Rectal smooth muscle tissue (tissue), 1 donor: Measurements from ENCODE around the gene PCNX2.

Experiments
- H3K27ac ChIP-seq: one replicate; pipeline ENCODE4 v1.7.0; 2013; ENCODE audit warnings: low read depth, low read length, inconsistent platforms
- H3K27me3 ChIP-seq: one replicate; pipeline ENCODE4 v1.7.0; 2013; ENCODE audit warnings: low read length; ENCODE audit not compliant: control insufficient read depth, insufficient read depth
- H3K36me3 ChIP-seq: one replicate; pipeline ENCODE4 v1.7.0; 2013; ENCODE audit warnings: low read length; ENCODE audit not compliant: control insufficient read depth, insufficient read depth
- H3K4me1 ChIP-seq: one replicate; pipeline ENCODE4 v1.7.0; 2013; ENCODE audit warnings: low read length; ENCODE audit not compliant: control insufficient read depth, insufficient read depth
- H3K4me3 ChIP-seq: one replicate; pipeline ENCODE4 v1.7.0; 2013; ENCODE audit warnings: low read length
- H3K9ac ChIP-seq: one replicate; pipeline ENCODE4 v1.7.0; 2013; ENCODE audit warnings: low read length

Gene PCNX2

GRCh38 chr1:233304489-233305102 is 9.1 kb upstream of the PCNX2 start:
- H3K9ac ChIP-seq, result no peak overlapping the region
- H3K27ac ChIP-seq, result no peak overlapping the region
- peaks cover 2% of the 10 kb centered on the region for H3K27me3 ChIP-seq
- no peak overlapping the region for H3K4me3 ChIP-seq
- H3K4me1 ChIP-seq, result no peaks in the 10 kb centered on the region
- no peaks in the 10 kb centered on the region for H3K36me3 ChIP-seq

- H3K27ac ChIP-seq, result no peak overlapping the region
- no peaks in the 10 kb centered on the region for H3K4me1 ChIP-seq
- no peak overlapping the region for H3K4me3 ChIP-seq
- H3K9ac ChIP-seq, result no peak overlapping the region
- H3K27me3 ChIP-seq, result no peaks in the 10 kb centered on the region
- H3K36me3 ChIP-seq, result no peaks in the 10 kb centered on the region
Measured at GRCh38 chr1:233300326-233300725, 4.8 kb upstream of the PCNX2 start.

GRCh38 chr1:233299450-233299849 is 3.9 kb upstream of the PCNX2 start:
- H3K4me3 ChIP-seq, result no peak overlapping the region
- H3K27ac ChIP-seq, result no peak overlapping the region
- H3K36me3 ChIP-seq, result no peaks in the 10 kb centered on the region
- no peaks in the 10 kb centered on the region for H3K4me1 ChIP-seq
- H3K9ac ChIP-seq, result no peak overlapping the region
- H3K27me3 ChIP-seq, result no peaks in the 10 kb centered on the region

DNA sequence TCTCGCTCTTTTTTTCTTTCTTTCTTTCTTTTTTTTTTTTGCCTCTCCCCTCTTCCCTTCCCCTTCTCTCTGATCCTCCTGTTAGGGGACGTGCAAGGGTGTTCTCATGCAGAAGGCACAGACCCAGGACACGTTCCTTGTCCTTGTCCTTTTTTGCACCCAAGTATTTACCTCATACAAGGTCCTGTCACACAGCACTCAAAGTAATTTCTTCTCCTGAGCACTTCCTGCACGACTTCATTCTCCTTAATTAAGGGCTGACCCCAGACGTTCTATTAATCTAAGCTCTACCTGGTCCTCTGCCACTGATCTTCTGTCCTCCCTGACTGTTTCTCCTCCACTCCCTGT is 424 bp upstream of the PCNX2 start:
- H3K27ac ChIP-seq, result no peak overlapping the region
- H3K9ac ChIP-seq, result no peak overlapping the region
- no peaks in the 10 kb centered on the region for H3K36me3 ChIP-seq
- H3K4me3 ChIP-seq, result peak overlapping the region; percentile 76
- no peaks in the 10 kb centered on the region for H3K4me1 ChIP-seq
- H3K27me3 ChIP-seq, result no peaks in the 10 kb centered on the region

GRCh38 chr1:233294913-233295236 is 650 bp downstream of the PCNX2 start:
- Histone ChIP-seq H3K4me3 (peak overlapping the region; percentile 76), H3K36me3 (no peaks in the 10 kb centered on the region), H3K9ac (no peak overlapping the region), H3K27ac (no peak overlapping the region), H3K27me3 (no peaks in the 10 kb centered on the region), H3K4me1 (no peaks in the 10 kb centered on the region)

GRCh38 chr1:233293556-233294446 is 1.7 kb downstream of the PCNX2 start:
- no peak overlapping the region for H3K9ac ChIP-seq
- no peaks in the 10 kb centered on the region for H3K27me3 ChIP-seq
- H3K4me1 ChIP-seq, result no peaks in the 10 kb centered on the region
- no peak overlapping the region for H3K27ac ChIP-seq
- no peaks in the 10 kb centered on the region for H3K36me3 ChIP-seq
- H3K4me3 ChIP-seq, result no peak overlapping the region

- H3K36me3 ChIP-seq, result no peaks in the 10 kb centered on the region
- no peak overlapping the region for H3K27ac ChIP-seq
- H3K4me1 ChIP-seq, result no peaks in the 10 kb centered on the region
- H3K4me3 ChIP-seq, result no peak overlapping the region
- no peak overlapping the region for H3K9ac ChIP-seq
- no peaks in the 10 kb centered on the region for H3K27me3 ChIP-seq
Measured at GRCh38 chr1:233290396-233291034, 5.0 kb downstream of the PCNX2 start.

DNA sequence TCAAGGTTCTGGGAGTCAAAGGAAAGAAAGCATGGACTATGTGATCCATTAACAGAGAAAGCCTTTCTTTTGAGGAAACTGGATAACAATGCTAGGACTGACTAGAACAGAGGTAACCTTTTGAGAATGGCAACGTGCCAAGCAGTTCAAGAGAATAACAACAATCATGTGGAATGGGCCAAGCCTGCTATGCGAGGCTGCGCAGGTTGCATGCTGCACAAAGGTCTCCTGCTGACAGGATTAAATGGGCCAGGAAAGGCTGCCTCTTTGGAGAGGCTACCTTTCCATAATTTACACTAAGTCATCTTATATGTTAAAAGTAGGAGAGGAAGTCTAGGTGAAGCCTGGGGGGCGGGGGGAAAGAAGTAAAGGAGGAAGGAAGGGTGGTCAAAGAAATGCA is 5.8 kb downstream of the PCNX2 start:
- Histone ChIP-seq H3K27ac (no peak overlapping the region), H3K27me3 (no peaks in the 10 kb centered on the region), H3K4me1 (no peaks in the 10 kb centered on the region), H3K36me3 (no peaks in the 10 kb centered on the region), H3K9ac (no peak overlapping the region), H3K4me3 (no peak overlapping the region)

- Histone ChIP-seq H3K4me3 (no peak overlapping the region), H3K4me1 (no peaks in the 10 kb centered on the region), H3K36me3 (no peaks in the 10 kb centered on the region), H3K9ac (no peak overlapping the region), H3K27me3 (no peaks in the 10 kb centered on the region), H3K27ac (no peak overlapping the region)
Measured at GRCh38 chr1:233282582-233282886, 13.0 kb downstream of the PCNX2 start.

- H3K36me3 ChIP-seq, result no peaks in the 10 kb centered on the region
- H3K4me3 ChIP-seq, result no peak overlapping the region
- no peaks in the 10 kb centered on the region for H3K4me1 ChIP-seq
- no peak overlapping the region for H3K27ac ChIP-seq
- H3K9ac ChIP-seq, result no peak overlapping the region
- no peaks in the 10 kb centered on the region for H3K27me3 ChIP-seq
Measured at GRCh38 chr1:233281711-233282581, 13.6 kb downstream of the PCNX2 start.

GRCh38 chr1:233279971-233280370 is 15.6 kb downstream of the PCNX2 start:
- no peaks in the 10 kb centered on the region for H3K4me1 ChIP-seq
- no peak overlapping the region for H3K27ac ChIP-seq
- no peaks in the 10 kb centered on the region for H3K36me3 ChIP-seq
- no peak overlapping the region for H3K9ac ChIP-seq
- H3K4me3 ChIP-seq, result no peak overlapping the region
- no peaks in the 10 kb centered on the region for H3K27me3 ChIP-seq

DNA sequence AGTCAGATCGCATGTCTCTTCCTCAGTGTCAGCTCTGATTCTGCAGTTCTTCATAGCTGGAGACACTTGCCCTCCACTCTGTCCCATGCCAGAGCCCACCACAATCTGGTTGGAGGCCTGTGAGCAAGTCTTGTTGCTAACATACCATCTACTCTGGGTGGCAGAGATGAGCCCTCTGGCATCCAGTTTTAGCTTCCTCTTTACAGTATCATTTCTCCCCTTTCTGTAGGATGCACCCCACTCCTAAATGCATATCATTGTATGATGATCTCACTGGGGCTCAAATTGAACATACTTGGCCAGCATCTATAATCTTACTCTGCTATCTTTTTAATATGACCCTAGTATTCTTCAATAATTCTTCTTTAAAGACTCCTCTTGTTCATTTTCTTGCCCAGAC is 16.9 kb downstream of the PCNX2 start:
- H3K36me3 ChIP-seq, result no peaks in the 10 kb centered on the region
- H3K27me3 ChIP-seq, result no peaks in the 10 kb centered on the region
- H3K4me1 ChIP-seq, result no peaks in the 10 kb centered on the region
- H3K27ac ChIP-seq, result no peak overlapping the region
- H3K4me3 ChIP-seq, result no peak overlapping the region
- H3K9ac ChIP-seq, result no peak overlapping the region
